Endothelial cell of umbilical vein (primary cell): Measurements from ENCODE around the gene BMP8B. TPM values are rescaled to one million over a fixed set of nuclear protein-coding genes. Genes with fewer than 3 reads are reported as not detected.
A peak's percentile ranks its signal among the peaks of the same experiment; 100 is the strongest.

Experiments used
- BruUV-seq: library from RNA; stranded (reverse); fragments of 400-500 nt; replicated peaks from 2 replicates; lab custom pipeline; 2021; lab: Mats Ljungman, UMichigan
- CTCF ChIA-PET: fragments of 300-600, 350-600 bp; sonication (Branson Sonifier 250); formaldehyde crosslinking; loops from one replicate; lab custom pipeline; 2021; ENCODE audit warnings: antibody characterized with exemption, inconsistent platforms; lab: Charles Lee
- POLR2A ChIA-PET: fragments of 300-600, 350-600 bp; sonication (Branson Sonifier 250); formaldehyde crosslinking; loops from one replicate; lab custom pipeline; 2021; ENCODE audit warnings: antibody characterized with exemption, inconsistent platforms; lab: Charles Lee
- DNase-seq: peaks from one replicate; pipeline ENCODE4 v3.0.0-alpha.2; 2011; ENCODE audit warnings: low read depth, low spot score
- FAIRE-seq: peaks from 2 replicates; lab custom pipeline; 2011; peaks lifted over from hg19 to GRCh38; lab: Jason Lieb, UNC
- H2AFZ ChIP-seq: 2 replicates; pipeline ENCODE4 v1.6.0; 2012; ENCODE audit warnings: low read depth, low read length, control low read depth, inconsistent platforms
- H3K27ac ChIP-seq: 2 replicates; pipeline ENCODE4 v1.5.1; 2011; ENCODE audit warnings: low read depth, mild to moderate bottlenecking, control low read depth, low read length, moderate library complexity; ENCODE audit not compliant: insufficient read depth
- H3K27me3 ChIP-seq, 2 experiments: 2 replicates each; pipeline versions ENCODE4 v1.6.0 to v1.6.1; 2011; ENCODE audit warnings: low read length in 2 of 2, mixed read lengths in 1 of 2; ENCODE audit not compliant: control insufficient read depth in 2 of 2, insufficient read depth in 2 of 2
- H3K36me3 ChIP-seq, 2 experiments: 2 replicates in 1 of 2; 3 replicates in 1 of 2; pipeline ENCODE4 v1.5.1; 2011; ENCODE audit warnings: low read length in 2 of 2, mild to moderate bottlenecking in 1 of 2, moderate library complexity in 1 of 2; ENCODE audit not compliant: control insufficient read depth in 2 of 2, insufficient read depth in 2 of 2; ENCODE audit errors: extremely low read depth in 1 of 2
- H3K4me1 ChIP-seq: 3 replicates; pipeline ENCODE4 v1.5.1; 2011; ENCODE audit warnings: mild to moderate bottlenecking, low read length; ENCODE audit not compliant: control insufficient read depth, insufficient read depth; ENCODE audit errors: extremely low read depth
- H3K4me2 ChIP-seq: 2 replicates; pipeline ENCODE4 v1.6.1; 2011; ENCODE audit warnings: low read length, control low read depth, mixed read lengths; ENCODE audit not compliant: insufficient read depth
- H3K4me3 ChIP-seq, 3 experiments: fragments of 200-600 bp in 1 of 3; sonication (generic), shearing (Covaris generic) in 1 of 3; replicated peaks in 1 of 3; 2 replicates each; pipeline ENCODE4 v1.5.1; 2011 to 2016; ENCODE audit warnings: control low read depth in 3 of 3, low read length in 3 of 3, mild to moderate bottlenecking in 2 of 3, inconsistent platforms in 1 of 3, low read depth in 1 of 3, moderate library complexity in 1 of 3; ENCODE audit not compliant: insufficient read depth in 1 of 3
- H3K79me2 ChIP-seq: 2 replicates; pipeline ENCODE4 v1.6.0; 2012; ENCODE audit warnings: low read length, inconsistent platforms; ENCODE audit not compliant: control insufficient read depth, insufficient read depth
- H3K9ac ChIP-seq: replicated peaks from 2 replicates; pipeline ENCODE3; 2011; ENCODE audit warnings: low read length, control low read depth; ENCODE audit not compliant: insufficient read depth; ENCODE audit errors: extremely low read depth
- H3K9me1 ChIP-seq: replicated peaks from 3 replicates; pipeline ENCODE4 v1.6.0; 2011; ENCODE audit warnings: mild to moderate bottlenecking, low read length; ENCODE audit not compliant: control insufficient read depth, insufficient read depth; ENCODE audit errors: extremely low read depth
- H3K9me3 ChIP-seq: replicated peaks from 2 replicates; pipeline ENCODE4 v1.5.1; 2012; ENCODE audit warnings: low read length, inconsistent platforms; ENCODE audit not compliant: control insufficient read depth, insufficient read depth
- H4K20me1 ChIP-seq: replicated peaks from 2 replicates; pipeline ENCODE3; 2011; ENCODE audit warnings: mild to moderate bottlenecking, low read length; ENCODE audit not compliant: control insufficient read depth, insufficient read depth; ENCODE audit errors: extremely low read depth
- EZH2 ChIP-seq: IDR thresholded peaks from 2 replicates; pipeline ENCODE4 v1.6.1; 2012; ENCODE audit warnings: borderline replicate concordance, low read depth, mild to moderate bottlenecking, moderate library complexity, low read length, inconsistent platforms; ENCODE audit not compliant: severe bottlenecking
- FOS ChIP-seq: IDR thresholded peaks from 2 replicates; pipeline ENCODE4 v1.6.1; 2011; ENCODE audit warnings: mild to moderate bottlenecking, low read length, moderate library complexity, borderline replicate concordance; ENCODE audit not compliant: insufficient read depth
- GATA2 ChIP-seq: IDR thresholded peaks from 2 replicates; pipeline ENCODE4 v1.7.0; 2011; ENCODE audit warnings: low read depth, mild to moderate bottlenecking, moderate library complexity, mixed read lengths, low read length; ENCODE audit not compliant: insufficient read length, insufficient read depth
- JUN ChIP-seq: IDR thresholded peaks from 2 replicates; pipeline ENCODE4 v1.6.1; 2011; ENCODE audit warnings: borderline replicate concordance, low read depth; ENCODE audit not compliant: insufficient read length, insufficient read depth
- MYC ChIP-seq: IDR thresholded peaks from one replicate; pipeline ENCODE4 v1.6.1; 2011; ENCODE audit warnings: mild to moderate bottlenecking, low read depth, low read length
- POLR2A ChIP-seq: IDR thresholded peaks from 2 replicates; pipeline ENCODE4 v1.6.1; 2012; ENCODE audit warnings: low read depth, mild to moderate bottlenecking, control low read depth, low read length
- POLR2AphosphoS5 ChIP-seq: IDR thresholded peaks from 2 replicates; pipeline ENCODE4 v1.6.1; 2012; ENCODE audit warnings: low read depth, mild to moderate bottlenecking, control low read depth, low read length, moderate library complexity; ENCODE audit not compliant: insufficient read depth
- dilution Hi-C: fragments of 300-500 bp; cut with MboI; formaldehyde crosslinking; loops from one replicate; pipeline ENCODE4 v1.15.0; 2019; ENCODE audit warnings: low sequenced_read_pairs; ENCODE audit not compliant: extremely low pct_ligation_motif_present
- intact Hi-C: fragments of 100-400 bp; cut with micrococcal nuclease; formaldehyde crosslinking; loops from one replicate; pipeline ENCODE4 v1.10.0; 2022
- polyA plus RNA-seq, 4 experiments: library from polyadenylated mRNA; depleted of rRNA in 3 of 4; stranded (reverse) in 3 of 4; unstranded in 1 of 4; fragments of >200 nt; gene quantifications; 2 replicates each; pipeline versions ENCODE4 v1.2.1 to v1.2.3, GENCODE V29; 2011 to 2012; ENCODE audit warnings: missing spikeins in 1 of 4
- total RNA-seq: library from RNA; stranded (reverse); gene quantifications from 2 replicates; pipeline ENCODE4 v1.2.3, GENCODE V29; 2021
- TF ChIP-seq, protein P1 (sequence below), 2 donors: IDR thresholded peaks; 1 replicate in 1 of 2; 2 replicates in 1 of 2; pipeline ENCODE4 v1.5.1; 2011; ENCODE audit warnings: low read length in 2 of 2, mild to moderate bottlenecking in 2 of 2, moderate library complexity in 2 of 2, control low read depth in 1 of 2, inconsistent platforms in 1 of 2, low read depth in 1 of 2; ENCODE audit not compliant: insufficient read depth in 1 of 2; ENCODE audit errors: extremely low read depth in 1 of 2
- TF ChIP-seq, protein P2 (sequence below): IDR thresholded peaks from 2 replicates; pipeline ENCODE4 v1.6.1; 2011; ENCODE audit not compliant: insufficient read depth, insufficient read length

The BMP8B gene
- total and polyA plus RNA-seq, 2 donors (not counting 3 experiments of a cell fraction or from before 2014, with no cell fraction given) = 0.07 TPM; not detected in 1

- Histone ChIP-seq H3K4me2 (no peak overlapping the region), H3K9me1 (no peaks in the 10 kb centered on the region), H3K27me3 (peaks cover 25 to 55% of the 10 kb centered on the region in 2 experiments), H3K9ac (no peak overlapping the region), H3K27ac (no peak overlapping the region), H2AFZ (no peak overlapping the region), H3K4me3 (no peak overlapping the region), H3K4me1 (no peaks in the 10 kb centered on the region), H4K20me1 (no peaks in the 10 kb centered on the region), H3K36me3 (no peaks in the 10 kb centered on the region), H3K79me2 (no peaks in the 10 kb centered on the region), H3K9me3 (no peaks in the 10 kb centered on the region)
- no peak for TF ChIP-seq EZH2
- TF ChIP-seq, protein P1, sequence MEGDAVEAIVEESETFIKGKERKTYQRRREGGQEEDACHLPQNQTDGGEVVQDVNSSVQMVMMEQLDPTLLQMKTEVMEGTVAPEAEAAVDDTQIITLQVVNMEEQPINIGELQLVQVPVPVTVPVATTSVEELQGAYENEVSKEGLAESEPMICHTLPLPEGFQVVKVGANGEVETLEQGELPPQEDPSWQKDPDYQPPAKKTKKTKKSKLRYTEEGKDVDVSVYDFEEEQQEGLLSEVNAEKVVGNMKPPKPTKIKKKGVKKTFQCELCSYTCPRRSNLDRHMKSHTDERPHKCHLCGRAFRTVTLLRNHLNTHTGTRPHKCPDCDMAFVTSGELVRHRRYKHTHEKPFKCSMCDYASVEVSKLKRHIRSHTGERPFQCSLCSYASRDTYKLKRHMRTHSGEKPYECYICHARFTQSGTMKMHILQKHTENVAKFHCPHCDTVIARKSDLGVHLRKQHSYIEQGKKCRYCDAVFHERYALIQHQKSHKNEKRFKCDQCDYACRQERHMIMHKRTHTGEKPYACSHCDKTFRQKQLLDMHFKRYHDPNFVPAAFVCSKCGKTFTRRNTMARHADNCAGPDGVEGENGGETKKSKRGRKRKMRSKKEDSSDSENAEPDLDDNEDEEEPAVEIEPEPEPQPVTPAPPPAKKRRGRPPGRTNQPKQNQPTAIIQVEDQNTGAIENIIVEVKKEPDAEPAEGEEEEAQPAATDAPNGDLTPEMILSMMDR (IDR thresholded peaks at IDR 0.05; ENCODE audit: extremely low read depth in 1 of 2, insufficient read depth in 1 of 2, low read depth in 1 of 2, low read length in 2 of 2) = peak in 1 of 2 donors; percentile 33
- peak; percentile 68 for DNase-seq
- intact Hi-C loops (loop anchor here (1.0 to 5.0 kb wide), 4 partner anchors 48 to 228 kb away; partner anchors contain the start of genes BMP8A and NT5C1A), dilution Hi-C loops (no loop called here)
- POLR2A ChIA-PET = no interaction called here
- peak; percentile 82 for FAIRE-seq
- CTCF ChIA-PET = interaction anchor here (0.6 to 6.1 kb wide), 28 partner anchors 9 to 363 kb away, joined by 3 to 68 read pairs (median 4); partner anchors contain the start of genes NT5C1A and PPIE
- BruUV-seq = no TSS peak
Measured at GRCh38 chr1:39720094-39720999, 68.3 kb downstream of the BMP8B start.

DNA sequence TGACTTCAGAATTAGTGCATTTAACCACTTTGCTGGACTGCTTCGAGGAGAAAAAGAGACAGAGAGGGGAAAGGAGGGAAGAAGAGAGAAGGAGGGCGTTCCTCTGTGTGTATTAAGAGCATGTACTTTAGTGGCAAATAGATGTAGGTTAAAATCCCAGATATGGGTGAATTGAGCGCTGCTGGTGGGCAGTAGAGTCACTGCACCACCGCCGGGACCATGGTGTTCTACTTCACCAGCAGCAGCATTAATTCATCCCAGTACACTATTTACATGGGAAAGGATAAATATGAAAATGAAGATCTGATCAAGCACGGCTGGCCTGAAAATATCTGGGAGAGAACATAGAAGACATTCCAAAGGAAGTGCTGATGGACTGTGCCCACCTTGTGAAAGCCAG is 70.9 kb downstream of the BMP8B start:
- Histone ChIP-seq H3K4me3 (no peak overlapping the region), H2AFZ (no peak overlapping the region), H3K9ac (no peak overlapping the region), H3K27me3 (peaks cover 32 to 47% of the 10 kb centered on the region in 2 experiments), H3K4me1 (no peaks in the 10 kb centered on the region), H3K36me3 (no peaks in the 10 kb centered on the region), H3K4me2 (no peak overlapping the region), H3K79me2 (no peaks in the 10 kb centered on the region), H3K9me3 (no peaks in the 10 kb centered on the region), H3K9me1 (no peaks in the 10 kb centered on the region), H3K27ac (no peak overlapping the region), H4K20me1 (no peaks in the 10 kb centered on the region)
- no TSS peak for BruUV-seq
- dilution Hi-C loops = no loop called here
- DNase-seq (no peak), FAIRE-seq (no peak)
- intact Hi-C loops = no loop called here
- TF ChIP-seq EZH2 = no peak
- TF ChIP-seq JUN = no peak
- TF ChIP-seq MYC = no peak
- TF ChIP-seq FOS = no peak
- TF ChIP-seq, protein P1 (IDR thresholded peaks at IDR 0.05; ENCODE audit: extremely low read depth in 1 of 2, insufficient read depth in 1 of 2, low read depth in 1 of 2, low read length in 2 of 2) = no peak
- TF ChIP-seq POLR2A = no peak
- TF ChIP-seq, protein P2, sequence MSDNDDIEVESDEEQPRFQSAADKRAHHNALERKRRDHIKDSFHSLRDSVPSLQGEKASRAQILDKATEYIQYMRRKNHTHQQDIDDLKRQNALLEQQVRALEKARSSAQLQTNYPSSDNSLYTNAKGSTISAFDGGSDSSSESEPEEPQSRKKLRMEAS = no peak
- TF ChIP-seq GATA2 = no peak
- TF ChIP-seq POLR2AphosphoS5 = no peak
- CTCF ChIA-PET = interaction anchor here (4.2 to 6.1 kb wide), 2 partner anchors 46 to 112 kb away, joined by 64 to 68 read pairs; partner anchors contain the start of gene NT5C1A
- POLR2A ChIA-PET = no interaction called here
